Measurements from ENCODE around the gene DIRAS2. TPM values are rescaled to one million over a fixed set of nuclear protein-coding genes. Genes with fewer than 3 reads are reported as not detected.

DIRAS2 gene, protein sequence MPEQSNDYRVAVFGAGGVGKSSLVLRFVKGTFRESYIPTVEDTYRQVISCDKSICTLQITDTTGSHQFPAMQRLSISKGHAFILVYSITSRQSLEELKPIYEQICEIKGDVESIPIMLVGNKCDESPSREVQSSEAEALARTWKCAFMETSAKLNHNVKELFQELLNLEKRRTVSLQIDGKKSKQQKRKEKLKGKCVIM
- total RNA-seq, result not detected

- H3K27me3 ChIP-seq (replicated peaks; ENCODE audit: insufficient read depth), result no peaks in the 10 kb centered on the region
- no peak within 1 kb of the TSS for H3K27ac ChIP-seq
- peak within 1 kb of the TSS; percentile 59 for H3K4me3 ChIP-seq
- H3K36me3 ChIP-seq, result no peaks in the 10 kb centered on the region
- H3K4me1 ChIP-seq (ENCODE audit: control insufficient read depth in 1 of 2, low read depth in 2 of 2), result peaks cover 0 to 9% of the 10 kb centered on the region in 2 donors
- DNase-seq (ENCODE audit: low spot score) (no peak), ATAC-seq (ENCODE audit: insufficient number of reproducible peaks, low FRiP score, low read depth) (no peak)
- no peak for TF ChIP-seq CTCF (IDR thresholded peaks at IDR 0.05)
- no peaks in the 10 kb centered on the region for H3K9me3 ChIP-seq
Observed at GRCh38 chr9:90642570-90643539, at the start of gene DIRAS2. TSS of gene DIRAS2 (minus strand) at chr9:90642824. CDS start at chr9:90613827, 28,997 bp downstream.

DNA sequence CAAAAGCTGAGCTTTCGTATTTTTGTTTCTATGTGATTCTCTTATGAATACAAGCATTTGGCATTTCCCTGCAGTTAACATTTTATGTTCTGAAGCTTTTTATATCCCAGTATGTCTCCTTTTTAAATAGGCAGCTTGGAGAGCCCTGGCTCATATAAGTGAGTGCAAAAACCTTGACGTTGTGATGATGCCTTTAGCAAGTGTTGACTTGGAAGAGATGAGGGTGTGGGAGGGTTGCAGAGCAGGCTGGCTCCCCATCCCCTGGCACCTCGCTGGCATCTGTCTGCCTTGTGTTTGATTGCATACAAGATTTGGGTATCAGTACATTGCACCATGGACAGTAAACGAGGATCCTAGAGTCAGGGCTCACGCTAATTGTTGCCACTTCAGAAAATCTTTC lies 42.1 kb upstream of the DIRAS2 start:
- Histone ChIP-seq H3K9me3 (no peaks in the 10 kb centered on the region), H3K36me3 (no peaks in the 10 kb centered on the region), H3K4me1 (ENCODE audit: control insufficient read depth in 1 of 2, low read depth in 2 of 2) (no peaks in the 10 kb centered on the region), H3K27ac (no peak overlapping the region), H3K4me3 (no peak overlapping the region), H3K27me3 (replicated peaks; ENCODE audit: insufficient read depth) (no peaks in the 10 kb centered on the region)
- ATAC-seq (ENCODE audit: insufficient number of reproducible peaks, low FRiP score, low read depth), result no peak
- no peak for DNase-seq (ENCODE audit: low spot score)
- TF ChIP-seq CTCF (IDR thresholded peaks at IDR 0.05), result no peak

DNA sequence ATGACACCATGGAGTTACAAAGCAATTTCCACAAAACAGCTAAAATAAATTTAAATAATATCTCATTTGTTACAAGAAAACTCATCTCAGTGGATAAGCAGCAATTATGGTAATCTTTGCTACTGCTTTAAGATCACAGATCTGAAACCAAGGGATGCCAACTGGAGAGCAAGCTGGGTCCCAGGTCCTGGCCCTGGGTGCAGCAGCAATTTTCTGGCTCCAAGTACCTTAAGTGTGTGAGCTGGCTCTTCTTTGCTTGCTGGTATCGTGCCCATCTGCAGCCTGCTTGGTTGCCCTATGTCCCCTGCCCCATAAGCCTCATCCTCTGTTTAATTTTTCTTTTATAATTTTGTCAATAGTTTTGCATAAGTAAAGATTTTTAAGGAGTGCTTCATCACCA lies 41.5 kb upstream of the DIRAS2 start:
- no peaks in the 10 kb centered on the region for H3K27me3 ChIP-seq (replicated peaks; ENCODE audit: insufficient read depth)
- H3K9me3 ChIP-seq, result no peaks in the 10 kb centered on the region
- ATAC-seq (ENCODE audit: insufficient number of reproducible peaks, low FRiP score, low read depth) (no peak), DNase-seq (ENCODE audit: low spot score) (no peak)
- H3K4me1 ChIP-seq (ENCODE audit: control insufficient read depth in 1 of 2, low read depth in 2 of 2), result no peaks in the 10 kb centered on the region
- H3K4me3 ChIP-seq, result no peak overlapping the region
- no peaks in the 10 kb centered on the region for H3K36me3 ChIP-seq
- TF ChIP-seq CTCF (IDR thresholded peaks at IDR 0.05), result no peak
- no peak overlapping the region for H3K27ac ChIP-seq

DNA sequence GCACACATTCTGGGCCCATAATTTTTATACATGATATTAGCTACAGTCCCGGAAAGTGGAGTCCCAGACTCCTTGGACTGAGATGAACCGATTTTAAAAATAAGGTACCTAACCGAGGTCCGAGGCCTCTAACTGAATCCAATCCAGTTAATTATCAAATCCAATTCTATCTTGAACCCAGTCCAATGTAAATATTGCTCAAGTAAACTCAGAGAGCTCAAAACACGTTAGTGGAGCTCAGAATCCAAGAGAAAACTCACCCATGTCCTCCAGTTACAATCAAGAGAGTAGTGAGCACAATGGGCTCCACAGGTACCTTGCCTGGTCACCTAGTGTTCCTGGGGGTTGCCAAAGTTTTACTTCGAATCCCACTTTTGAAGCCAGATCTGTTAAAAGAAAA lies 37.9 kb upstream of the DIRAS2 start:
- Histone ChIP-seq H3K4me3 (no peak overlapping the region), H3K27ac (no peak overlapping the region), H3K9me3 (no peaks in the 10 kb centered on the region), H3K27me3 (replicated peaks; ENCODE audit: insufficient read depth) (no peaks in the 10 kb centered on the region), H3K4me1 (ENCODE audit: control insufficient read depth in 1 of 2, low read depth in 2 of 2) (no peaks in the 10 kb centered on the region), H3K36me3 (no peaks in the 10 kb centered on the region)
- TF ChIP-seq CTCF (IDR thresholded peaks at IDR 0.05), result no peak
- no peak for DNase-seq (ENCODE audit: low spot score)
- no peak for ATAC-seq (ENCODE audit: insufficient number of reproducible peaks, low FRiP score, low read depth)

DNA sequence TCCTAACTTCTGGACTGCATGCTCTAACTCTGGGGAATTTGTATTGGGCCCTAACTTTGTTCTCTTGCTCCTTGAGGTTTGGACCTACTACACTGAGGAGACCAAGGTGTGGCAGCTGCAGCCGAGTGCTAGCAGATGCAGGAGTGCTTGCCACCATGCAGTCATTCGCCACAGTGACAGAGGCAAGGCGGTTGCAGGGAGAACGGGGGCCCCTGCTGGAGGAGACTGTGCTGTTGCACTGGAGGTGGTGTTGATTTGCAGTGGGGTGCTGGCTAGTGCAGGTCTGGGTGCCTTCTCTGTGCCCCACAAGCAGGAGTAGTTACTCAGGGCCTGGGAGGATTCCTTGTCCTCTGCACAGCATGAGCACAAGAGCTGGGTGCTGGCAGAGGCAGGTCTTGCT lies 22.4 kb upstream of the DIRAS2 start:
- no peaks in the 10 kb centered on the region for H3K36me3 ChIP-seq
- DNase-seq (ENCODE audit: low spot score) (no peak), ATAC-seq (ENCODE audit: insufficient number of reproducible peaks, low FRiP score, low read depth) (no peak)
- TF ChIP-seq CTCF (IDR thresholded peaks at IDR 0.05), result no peak
- H3K4me3 ChIP-seq, result no peak overlapping the region
- H3K4me1 ChIP-seq (ENCODE audit: control insufficient read depth in 1 of 2, low read depth in 2 of 2), result no peaks in the 10 kb centered on the region
- H3K27me3 ChIP-seq (replicated peaks; ENCODE audit: insufficient read depth), result no peaks in the 10 kb centered on the region
- H3K9me3 ChIP-seq, result no peaks in the 10 kb centered on the region
- H3K27ac ChIP-seq, result no peak overlapping the region

All from thoracic aorta (tissue), 2 donors.